Peyer's patch (tissue), 4 donors: ENCODE data around the gene TRERF1.

Experiments used
- CTCF ChIP-seq, 6 experiments: fragments of 450-650 bp in 4 of 6; fragments of 200-600 bp in 2 of 6; sonication (generic) in 1 of 6; IDR thresholded peaks; one replicate each; pipeline ENCODE4 v1.5.1; 2017 to 2019; ENCODE audit warnings: antibody characterized with exemption in 6 of 6, mild to moderate bottlenecking in 3 of 6, moderate library complexity in 1 of 6
- POLR2A ChIP-seq, 2 donors: fragments of 450-650 bp; IDR thresholded peaks; one replicate each; pipeline ENCODE4 v1.5.1; 2017; ENCODE audit warnings: antibody characterized with exemption in 2 of 2, mild to moderate bottlenecking in 2 of 2, moderate library complexity in 2 of 2

GRCh38 chr6:42361036-42361435, 90.7 kb downstream of the TRERF1 start:
- TF ChIP-seq POLR2A (IDR thresholded peaks at IDR 0.05) (no peak), CTCF (IDR thresholded peaks at IDR 0.05) (no peak)
